OCI-LY7 (cell line): ENCODE measurements around the gene LDB3. TPM values are rescaled to one million over a fixed set of nuclear protein-coding genes. Genes with fewer than 3 reads are reported as not detected.

Experiments used
- BruUV-seq: library from RNA; stranded (reverse); fragments of 400-500 nt; replicated peaks from 2 replicates; lab custom pipeline; 2021; lab: Mats Ljungman, UMichigan
- CTCF ChIA-PET: fragments of 300-600 bp; sonication (Branson Sonifier 250); formaldehyde crosslinking; loops from one replicate; lab custom pipeline; 2022; ENCODE audit warnings: antibody characterized with exemption; ENCODE audit not compliant: unreplicated experiment; lab: Charles Lee
- POLR2A ChIA-PET: fragments of 300-600 bp; sonication (Branson Sonifier 250); formaldehyde crosslinking; loops from one replicate; lab custom pipeline; 2022; ENCODE audit warnings: antibody characterized with exemption; lab: Charles Lee
- DNase-seq: peaks from one replicate; pipeline ENCODE4 v3.0.0-alpha.2; 2015; ENCODE audit warnings: low spot score
- H2AFZ ChIP-seq: fragments of 200-600 bp; sonication (generic), shearing (Covaris generic); 2 replicates; pipeline ENCODE4 v1.6.1; 2014; ENCODE audit warnings: mild to moderate bottlenecking, antibody characterized with exemption, low read length, moderate library complexity
- H3K27ac ChIP-seq: fragments of 200-600 bp; sonication (generic); 2 replicates; pipeline ENCODE4 v1.5.1; 2014; ENCODE audit warnings: mixed run types, low read depth, mild to moderate bottlenecking, moderate library complexity, low read length, inconsistent platforms; ENCODE audit not compliant: poor library complexity, severe bottlenecking
- H3K36me3 ChIP-seq: fragments of 200-600 bp; sonication (generic); 2 replicates; pipeline ENCODE4 v1.6.1; 2014; ENCODE audit warnings: mild to moderate bottlenecking, antibody characterized with exemption, low read length, moderate library complexity, mixed read lengths; ENCODE audit not compliant: insufficient read depth
- H3K4me1 ChIP-seq: fragments of 200-600 bp; sonication (generic); 2 replicates; pipeline ENCODE4 v1.5.1; 2014; ENCODE audit warnings: mild to moderate bottlenecking, low read length; ENCODE audit not compliant: insufficient read depth, poor library complexity, severe bottlenecking
- H3K4me2 ChIP-seq: fragments of 200-600 bp; sonication (generic); 2 replicates; pipeline ENCODE4 v1.6.1; 2014; ENCODE audit warnings: mild to moderate bottlenecking, low read length
- H3K4me3 ChIP-seq: fragments of 200-600 bp; sonication (generic); 2 replicates; pipeline ENCODE4 v1.5.1; 2014; ENCODE audit warnings: mild to moderate bottlenecking, low read depth, low read length; ENCODE audit not compliant: poor library complexity, severe bottlenecking
- H3K79me2 ChIP-seq: fragments of 200-600 bp; sonication (generic); 2 replicates; pipeline ENCODE4 v1.6.1; 2016; ENCODE audit warnings: low read depth, mild to moderate bottlenecking, low read length, moderate library complexity, mixed read lengths; ENCODE audit not compliant: insufficient read depth
- H3K9me2 ChIP-seq: fragments of 200-600 bp; sonication (generic); 2 replicates; pipeline ENCODE4 v1.6.1; 2016; ENCODE audit warnings: mild to moderate bottlenecking, low read length, mixed read lengths; ENCODE audit not compliant: insufficient read depth
- H3K9me3 ChIP-seq: fragments of 200-600 bp; sonication (generic); 2 replicates; pipeline ENCODE4 v1.6.1; 2014; ENCODE audit warnings: mild to moderate bottlenecking, mixed run types, low read length, mixed read lengths
- H4K20me1 ChIP-seq: fragments of 200-600 bp; sonication (generic); 2 replicates; pipeline ENCODE4 v1.6.1; 2014; ENCODE audit warnings: mild to moderate bottlenecking, antibody characterized with exemption, low read length, moderate library complexity, mixed read lengths; ENCODE audit not compliant: insufficient read depth
- EZH2phosphoT487 ChIP-seq: fragments of 200-600 bp; sonication (generic); IDR thresholded peaks from 2 replicates; pipeline ENCODE4 v1.6.1; 2018; ENCODE audit warnings: low read depth, borderline replicate concordance, mild to moderate bottlenecking, mixed run types, antibody characterized with exemption, low read length, moderate library complexity, mixed read lengths
- intact Hi-C: fragments of 100-400 bp; cut with micrococcal nuclease; formaldehyde crosslinking; loops from one replicate; pipeline ENCODE4 v1.10.0; 2022; ENCODE audit not compliant: unreplicated experiment
- total RNA-seq, 2 experiments: library from RNA; depleted of rRNA in 1 of 2; stranded (reverse); fragments of >200 nt in 1 of 2; shearing (Covaris generic) in 1 of 2; gene quantifications; 2 replicates each; pipeline ENCODE4 v1.2.3, GENCODE V29; 2014 to 2022
- TF ChIP-seq, protein P1 (sequence below): fragments of 200-600 bp; sonication (generic); conservative IDR thresholded peaks from 2 replicates; pipeline ENCODE4 v1.5.1; 2014; ENCODE audit warnings: mild to moderate bottlenecking, antibody characterized with exemption, low read length, moderate library complexity, mixed read lengths

Gene LDB3
- total RNA-seq, 2 experiments from 2014 or later = 0.08 TPM; not detected in 1

- ChIA-PET CTCF (no interaction called here), POLR2A (no interaction called here)
- H3K4me1 ChIP-seq = no peaks in the 10 kb centered on the region
- no peak overlapping the region for H2AFZ ChIP-seq
- H4K20me1 ChIP-seq = no peaks in the 10 kb centered on the region
- H3K9me2 ChIP-seq = no peaks in the 10 kb centered on the region
- TF ChIP-seq EZH2phosphoT487 = no peak
- TF ChIP-seq, protein P1, sequence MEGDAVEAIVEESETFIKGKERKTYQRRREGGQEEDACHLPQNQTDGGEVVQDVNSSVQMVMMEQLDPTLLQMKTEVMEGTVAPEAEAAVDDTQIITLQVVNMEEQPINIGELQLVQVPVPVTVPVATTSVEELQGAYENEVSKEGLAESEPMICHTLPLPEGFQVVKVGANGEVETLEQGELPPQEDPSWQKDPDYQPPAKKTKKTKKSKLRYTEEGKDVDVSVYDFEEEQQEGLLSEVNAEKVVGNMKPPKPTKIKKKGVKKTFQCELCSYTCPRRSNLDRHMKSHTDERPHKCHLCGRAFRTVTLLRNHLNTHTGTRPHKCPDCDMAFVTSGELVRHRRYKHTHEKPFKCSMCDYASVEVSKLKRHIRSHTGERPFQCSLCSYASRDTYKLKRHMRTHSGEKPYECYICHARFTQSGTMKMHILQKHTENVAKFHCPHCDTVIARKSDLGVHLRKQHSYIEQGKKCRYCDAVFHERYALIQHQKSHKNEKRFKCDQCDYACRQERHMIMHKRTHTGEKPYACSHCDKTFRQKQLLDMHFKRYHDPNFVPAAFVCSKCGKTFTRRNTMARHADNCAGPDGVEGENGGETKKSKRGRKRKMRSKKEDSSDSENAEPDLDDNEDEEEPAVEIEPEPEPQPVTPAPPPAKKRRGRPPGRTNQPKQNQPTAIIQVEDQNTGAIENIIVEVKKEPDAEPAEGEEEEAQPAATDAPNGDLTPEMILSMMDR = no peak
- no peak overlapping the region for H3K27ac ChIP-seq
- intact Hi-C loops = no loop called here
- DNase-seq = no peak
- H3K79me2 ChIP-seq = no peaks in the 10 kb centered on the region
- no TSS peak for BruUV-seq
- H3K4me3 ChIP-seq = no peak overlapping the region
- H3K36me3 ChIP-seq = no peaks in the 10 kb centered on the region
- no peak overlapping the region for H3K4me2 ChIP-seq
- H3K9me3 ChIP-seq = no peaks in the 10 kb centered on the region
Measured at GRCh38 chr10:86663046-86663345, 5.3 kb upstream of the LDB3 start.

GRCh38 chr10:86663576-86664339 lies 4.6 kb upstream of the LDB3 start:
- no peak for DNase-seq
- POLR2A ChIA-PET = interaction anchor here (0.6 kb wide), 1 partner anchor 129 kb away, joined by 3 read pairs; no protein-coding TSS in a partner anchor
- peaks cover 6% of the 10 kb centered on the region for H3K4me1 ChIP-seq

More at GRCh38 chr10:86663576-86664339, 4.6 kb upstream of the LDB3 start:
- TF ChIP-seq, protein P1 = no peak
- no peak for TF ChIP-seq EZH2phosphoT487
- Histone ChIP-seq H4K20me1 (no peaks in the 10 kb centered on the region), H2AFZ (no peak overlapping the region), H3K4me2 (no peak overlapping the region), H3K9me2 (no peaks in the 10 kb centered on the region), H3K9me3 (no peaks in the 10 kb centered on the region), H3K27ac (no peak overlapping the region), H3K4me3 (no peak overlapping the region), H3K79me2 (no peaks in the 10 kb centered on the region), H3K36me3 (no peaks in the 10 kb centered on the region)
- CTCF ChIA-PET = no interaction called here
- intact Hi-C loops = no loop called here
- BruUV-seq = no TSS peak
